CD4-positive, alpha-beta T cell treated with Interleukin-12 subunit alpha and Interleukin-12 subunit beta, for 1 hour (primary cell): ENCODE data around the gene KCNMA1.
A peak's percentile ranks its signal among the peaks of the same experiment; 100 is the strongest.

ENCODE experiments used
- DNase-seq: peaks from one replicate; pipeline ENCODE4 v3.0.0-alpha.2; 2020

The KCNMA1 gene

GRCh38 chr10:77191324-77192049 is 446.1 kb downstream of the KCNMA1 start:
- no peak for DNase-seq

DNA sequence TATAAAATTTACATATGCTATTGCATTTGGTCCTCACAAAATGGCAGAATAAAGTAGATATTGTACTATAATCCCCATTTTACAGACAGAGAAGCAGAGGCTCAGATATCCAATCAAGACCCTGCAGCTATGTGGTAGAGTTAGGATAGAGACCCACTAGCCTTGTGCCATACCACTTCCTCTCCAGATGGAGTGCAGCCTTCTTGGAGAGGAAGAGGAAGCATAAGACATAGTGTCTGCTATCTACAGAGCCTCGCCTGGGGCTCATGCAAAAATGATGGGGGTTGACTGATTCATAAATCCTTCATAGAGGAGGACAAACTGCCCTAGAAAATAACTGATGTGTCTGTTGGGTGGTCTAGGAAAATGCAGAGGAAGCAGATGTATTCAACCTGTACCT is 447.3 kb downstream of the KCNMA1 start:
- DNase-seq, result no peak

GRCh38 chr10:77189520-77189919 is 448.1 kb downstream of the KCNMA1 start:
- DNase-seq, result no peak

DNA sequence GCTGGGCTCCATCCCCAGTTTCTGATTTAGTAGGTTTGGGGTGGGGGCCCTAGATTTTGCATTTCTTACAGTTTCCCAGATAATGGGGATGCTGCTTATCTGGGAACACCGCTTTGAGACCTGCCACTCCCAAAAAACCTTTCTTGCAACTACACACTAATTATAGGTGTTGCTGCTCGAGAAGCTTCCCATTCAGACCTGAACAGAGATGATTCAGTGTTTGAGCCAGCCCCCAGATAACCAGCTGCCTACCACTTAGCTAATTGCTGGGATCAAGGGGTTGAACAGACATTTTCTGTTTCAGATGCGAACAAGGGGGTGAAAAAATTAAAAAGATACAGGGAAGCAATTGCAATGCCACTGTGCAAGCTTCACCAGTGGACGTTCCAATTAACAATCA is 448.5 kb downstream of the KCNMA1 start:
- DNase-seq, result no peak

- no peak for DNase-seq
Observed at GRCh38 chr10:77188521-77188920, 449.1 kb downstream of the KCNMA1 start.

- no peak for DNase-seq
Observed at GRCh38 chr10:77188000-77188395, 449.6 kb downstream of the KCNMA1 start.

- DNase-seq, result no peak
Observed at GRCh38 chr10:77187376-77187999, 450.1 kb downstream of the KCNMA1 start.

DNA sequence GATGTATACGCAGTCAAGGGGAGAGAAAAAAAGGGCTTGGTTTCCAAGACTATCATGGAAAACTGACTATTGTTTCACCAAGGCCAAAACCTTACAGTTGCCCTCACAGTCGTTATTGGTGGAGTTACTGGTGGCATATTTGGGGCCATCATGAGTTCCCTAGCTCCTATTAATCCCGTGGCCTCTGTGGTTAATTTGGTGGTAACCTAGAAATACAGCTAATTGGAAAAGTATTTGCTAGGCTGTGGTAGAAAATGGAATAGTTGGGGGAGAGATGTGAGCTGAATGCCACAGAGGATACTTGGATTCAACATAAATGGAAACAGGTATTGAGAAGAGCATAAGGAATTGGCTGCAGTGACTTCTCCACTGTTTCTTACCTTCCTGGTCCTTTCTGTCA is 450.7 kb downstream of the KCNMA1 start:
- DNase-seq, result no peak

GRCh38 chr10:77185696-77186095 is 451.9 kb downstream of the KCNMA1 start:
- DNase-seq, result no peak

DNA sequence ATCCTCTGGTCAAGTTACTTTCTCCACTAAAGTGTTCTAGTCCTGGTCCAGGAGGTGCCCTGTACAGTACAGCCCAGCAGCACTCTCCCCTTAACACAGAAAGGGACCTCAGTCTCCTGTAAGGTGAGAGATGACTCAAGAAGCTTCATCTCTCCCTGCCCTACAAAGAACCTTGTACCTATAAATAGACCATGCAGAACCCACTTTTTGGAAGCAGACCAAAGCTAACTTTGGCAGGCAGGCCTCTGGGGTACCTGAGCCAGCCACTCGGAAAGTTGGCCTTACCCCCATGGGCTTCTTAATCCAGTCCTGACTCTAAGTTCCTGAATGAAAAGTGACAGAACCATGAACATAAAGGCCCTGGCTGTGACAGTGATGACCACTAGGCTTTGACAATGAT is 454.8 kb downstream of the KCNMA1 start:
- no peak for DNase-seq

- no peak for DNase-seq
Observed at GRCh38 chr10:77180794-77181193, 456.8 kb downstream of the KCNMA1 start.

- DNase-seq, result no peak
Observed at GRCh38 chr10:77180104-77180503, 457.5 kb downstream of the KCNMA1 start.

DNA sequence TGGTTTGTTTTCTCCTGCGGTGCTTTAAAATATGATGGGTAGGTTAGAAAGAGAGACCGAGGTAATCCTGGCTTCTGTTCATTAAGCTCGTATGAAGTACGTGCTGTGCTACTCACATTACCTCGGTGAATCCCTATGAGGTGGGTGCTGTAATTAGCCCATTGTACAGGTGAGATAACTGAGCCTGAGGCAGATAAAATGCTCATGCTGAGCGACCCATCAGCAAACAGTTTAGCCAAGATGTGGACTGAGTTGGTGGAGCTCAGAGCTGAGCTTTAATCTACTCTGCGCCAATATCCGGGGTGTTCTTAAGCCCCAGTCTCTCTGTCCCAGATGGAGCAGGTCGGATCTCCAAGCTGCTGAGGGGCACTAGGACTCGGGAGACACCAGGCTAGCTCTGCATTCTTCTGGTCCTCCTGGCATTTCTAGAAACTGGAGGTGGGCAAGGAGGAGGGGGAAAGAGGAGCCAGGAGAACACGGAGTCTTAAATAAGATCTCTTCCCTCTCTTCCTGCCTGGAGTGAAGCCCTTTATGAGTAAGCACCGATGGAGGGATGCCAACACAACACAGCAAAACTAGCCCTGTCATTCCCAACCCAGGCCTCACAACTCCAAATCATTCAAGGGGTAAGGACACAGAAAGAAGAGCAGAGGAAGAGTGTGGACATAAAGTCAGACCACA is 458.5 kb downstream of the KCNMA1 start:
- no peak for DNase-seq

GRCh38 chr10:77177589-77177988 is 460.0 kb downstream of the KCNMA1 start:
- DNase-seq, result no peak

- DNase-seq, result no peak
Observed at GRCh38 chr10:77177161-77177560, 460.4 kb downstream of the KCNMA1 start.

DNA sequence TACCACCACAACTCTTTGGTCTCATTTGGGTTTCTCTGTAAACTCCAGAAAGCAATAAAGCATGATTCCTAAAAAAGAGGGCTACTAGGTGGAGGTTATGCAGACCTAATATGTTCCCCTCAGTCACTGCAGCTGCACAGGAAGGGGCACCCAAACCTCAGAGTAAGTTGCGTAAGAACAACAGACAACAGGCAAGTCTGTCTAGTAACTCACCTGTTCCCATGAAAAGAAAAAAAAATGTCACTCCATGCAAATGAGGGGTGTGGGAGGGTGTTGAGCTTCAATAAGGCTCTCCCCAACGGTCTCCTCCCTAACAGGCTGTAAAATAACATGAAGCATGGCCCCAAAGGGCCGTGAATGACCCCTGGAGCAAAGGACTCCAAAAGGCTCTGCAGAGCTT is 461.4 kb downstream of the KCNMA1 start:
- DNase-seq, result no peak

DNA sequence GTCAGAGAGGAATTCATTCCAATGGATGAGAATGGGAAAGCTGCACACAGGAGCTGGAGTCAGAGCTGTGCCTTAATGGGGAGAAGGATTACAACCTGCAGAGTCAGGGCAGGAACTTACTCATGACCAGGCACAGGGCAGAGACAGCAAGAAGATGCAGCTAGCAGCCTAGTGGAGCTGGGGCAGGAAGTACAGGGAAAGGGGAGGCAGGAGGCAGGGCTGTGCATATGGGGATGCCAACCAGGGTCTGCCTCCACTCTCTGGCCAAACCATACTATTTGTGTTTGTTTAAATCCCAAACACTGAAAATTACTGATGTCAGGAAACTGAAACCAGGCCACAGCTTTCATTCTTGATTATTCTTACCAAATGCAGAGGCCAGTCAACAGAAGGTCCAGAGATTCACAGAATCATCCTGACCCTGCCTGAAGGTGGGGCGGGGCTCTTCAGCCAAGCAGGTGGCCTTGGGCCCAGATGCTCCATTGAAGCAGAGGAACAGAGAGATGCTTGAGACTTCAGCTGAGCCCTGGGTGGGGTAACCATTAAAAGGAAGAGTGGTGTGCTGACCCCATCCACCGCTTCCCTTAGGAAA is 461.9 kb downstream of the KCNMA1 start:
- no peak for DNase-seq

DNA sequence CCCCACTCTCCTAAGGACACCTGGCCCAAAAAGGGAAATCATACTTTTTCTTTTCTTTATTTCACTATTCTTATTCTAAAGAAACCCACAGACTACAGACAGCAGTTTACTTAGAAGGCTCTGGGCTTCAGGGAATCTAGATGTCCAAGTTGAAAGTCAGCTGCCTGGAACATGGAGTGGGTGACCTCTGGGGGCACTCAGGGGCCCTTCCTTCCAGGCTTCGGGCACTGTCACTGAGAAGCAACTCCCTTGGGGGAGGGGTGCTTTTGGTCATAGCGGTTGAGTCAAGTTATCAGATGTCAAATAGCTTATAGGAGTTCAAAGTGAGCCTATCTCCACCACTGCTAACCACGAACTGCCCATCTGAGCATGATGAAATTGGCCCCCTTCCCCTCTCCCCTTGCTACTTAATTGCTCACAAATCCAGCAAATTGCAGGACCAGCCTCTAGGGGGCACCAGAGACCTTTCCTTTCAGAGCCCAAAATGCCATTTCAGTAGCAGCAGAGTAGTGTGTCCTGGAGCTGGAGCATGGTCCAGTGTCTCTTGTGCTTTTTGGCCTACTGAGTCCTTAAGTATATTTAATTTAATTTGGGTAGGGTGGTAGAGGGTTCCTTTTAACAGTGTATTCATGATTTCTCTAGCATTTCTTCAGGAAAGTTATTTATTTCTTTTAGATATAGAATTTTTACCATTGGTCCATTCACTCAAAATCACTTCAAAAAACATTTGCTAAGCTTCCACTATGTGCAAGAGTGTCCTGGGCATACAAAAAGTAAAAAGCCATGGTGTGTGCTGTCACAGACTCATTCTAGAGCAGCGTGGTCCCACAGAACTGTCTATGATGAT is 463.8 kb downstream of the KCNMA1 start:
- peak; percentile 59 for DNase-seq

- no peak for DNase-seq
Observed at GRCh38 chr10:77172086-77172485, 465.5 kb downstream of the KCNMA1 start.

GRCh38 chr10:77168861-77169260 is 468.7 kb downstream of the KCNMA1 start:
- no peak for DNase-seq

GRCh38 chr10:77168161-77168560 is 469.4 kb downstream of the KCNMA1 start:
- no peak for DNase-seq

- DNase-seq, result peak; percentile 33
Observed at GRCh38 chr10:77165445-77166208, 472.0 kb downstream of the KCNMA1 start.
